ENCODE measurements around the gene DCTPP1. TPM values are rescaled to one million over a fixed set of nuclear protein-coding genes. Genes with fewer than 3 reads are reported as not detected.

Gene DCTPP1
- total and polyA plus RNA-seq, 2 of the 13 experiments (the other 11 are each of a cell fraction or from before 2014, with no cell fraction given) = 54.8 to 74.4 TPM

DNA sequence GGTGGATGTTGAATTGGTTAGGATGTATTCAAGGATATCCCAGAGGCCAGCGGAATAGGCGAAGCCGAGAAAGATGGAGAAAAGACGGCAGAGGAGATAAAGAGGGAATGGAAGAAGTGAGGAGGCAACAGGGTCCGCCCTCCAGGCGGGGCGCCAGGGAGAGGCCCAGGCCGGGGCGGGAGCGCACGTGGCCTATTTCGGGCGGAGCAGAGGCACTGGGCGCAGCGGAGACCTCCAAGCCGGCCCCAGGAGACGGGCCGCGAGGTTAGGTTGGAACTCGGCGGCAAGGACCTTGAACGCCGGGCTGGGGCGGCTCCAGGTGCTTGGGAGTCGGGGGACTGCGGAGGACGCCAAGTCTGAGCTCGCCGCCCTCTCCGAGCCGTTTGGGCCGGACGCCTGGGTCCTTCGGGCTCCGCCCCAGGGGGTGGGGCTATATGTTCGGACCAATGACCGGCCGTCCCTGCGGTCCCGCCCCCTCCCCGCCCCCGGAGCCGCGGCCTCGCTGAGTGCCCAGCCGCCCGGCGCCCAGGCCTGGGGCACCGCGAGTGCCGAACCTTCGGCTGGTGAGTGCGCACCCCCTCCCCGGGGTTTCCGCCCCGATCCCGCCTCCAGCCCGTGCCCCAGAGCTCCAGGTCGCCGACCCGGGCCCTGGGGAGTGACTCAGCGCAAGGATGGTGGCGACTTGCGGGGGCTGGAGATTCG lies 22.6 kb downstream of the DCTPP1 start, which contains the start of gene ZNF771 (continued):
- TF ChIP-seq, protein P1, sequence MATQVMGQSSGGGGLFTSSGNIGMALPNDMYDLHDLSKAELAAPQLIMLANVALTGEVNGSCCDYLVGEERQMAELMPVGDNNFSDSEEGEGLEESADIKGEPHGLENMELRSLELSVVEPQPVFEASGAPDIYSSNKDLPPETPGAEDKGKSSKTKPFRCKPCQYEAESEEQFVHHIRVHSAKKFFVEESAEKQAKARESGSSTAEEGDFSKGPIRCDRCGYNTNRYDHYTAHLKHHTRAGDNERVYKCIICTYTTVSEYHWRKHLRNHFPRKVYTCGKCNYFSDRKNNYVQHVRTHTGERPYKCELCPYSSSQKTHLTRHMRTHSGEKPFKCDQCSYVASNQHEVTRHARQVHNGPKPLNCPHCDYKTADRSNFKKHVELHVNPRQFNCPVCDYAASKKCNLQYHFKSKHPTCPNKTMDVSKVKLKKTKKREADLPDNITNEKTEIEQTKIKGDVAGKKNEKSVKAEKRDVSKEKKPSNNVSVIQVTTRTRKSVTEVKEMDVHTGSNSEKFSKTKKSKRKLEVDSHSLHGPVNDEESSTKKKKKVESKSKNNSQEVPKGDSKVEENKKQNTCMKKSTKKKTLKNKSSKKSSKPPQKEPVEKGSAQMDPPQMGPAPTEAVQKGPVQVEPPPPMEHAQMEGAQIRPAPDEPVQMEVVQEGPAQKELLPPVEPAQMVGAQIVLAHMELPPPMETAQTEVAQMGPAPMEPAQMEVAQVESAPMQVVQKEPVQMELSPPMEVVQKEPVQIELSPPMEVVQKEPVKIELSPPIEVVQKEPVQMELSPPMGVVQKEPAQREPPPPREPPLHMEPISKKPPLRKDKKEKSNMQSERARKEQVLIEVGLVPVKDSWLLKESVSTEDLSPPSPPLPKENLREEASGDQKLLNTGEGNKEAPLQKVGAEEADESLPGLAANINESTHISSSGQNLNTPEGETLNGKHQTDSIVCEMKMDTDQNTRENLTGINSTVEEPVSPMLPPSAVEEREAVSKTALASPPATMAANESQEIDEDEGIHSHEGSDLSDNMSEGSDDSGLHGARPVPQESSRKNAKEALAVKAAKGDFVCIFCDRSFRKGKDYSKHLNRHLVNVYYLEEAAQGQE (IDR thresholded peaks at IDR 0.05; ENCODE audit: borderline replicate concordance in 1 of 2, low read depth in 1 of 2, low read length in 2 of 2) = peak in 1 of 2 experiments; percentile 65; a peak in 2 of 4 replicates
- TF ChIP-seq ZNF788 (CRISPR knock-in tag; IDR thresholded peaks at IDR 0.05; ENCODE audit: borderline replicate concordance) = peak; percentile 94
- TF ChIP-seq GABPA (IDR thresholded peaks at IDR 0.05; ENCODE audit: low read depth, low read length) = no peak
- no peak for TF ChIP-seq GABPA (CRISPR knock-in tag; IDR thresholded peaks at IDR 0.05; ENCODE audit: low read depth)
- peak; percentile 74 for TF ChIP-seq ZNF331 (CRISPR knock-in tag; IDR thresholded peaks at IDR 0.05)
- TF ChIP-seq HNRNPLL (IDR thresholded peaks at IDR 0.05; ENCODE audit: low read depth, low read length, poor library complexity, severe bottlenecking) = peak; percentile 75
- TF ChIP-seq ATF7-NPFF (CRISPR knock-in tag; IDR thresholded peaks at IDR 0.05; ENCODE audit: low read depth) = peak; percentile 84
- TF ChIP-seq REPIN1 (CRISPR knock-in tag; IDR thresholded peaks at IDR 0.05; ENCODE audit: borderline replicate concordance, low read depth) = peak; percentile 90; the same call in 1 of the 2 replicates
- TF ChIP-seq RBFOX2 (IDR thresholded peaks at IDR 0.05; ENCODE audit: low read depth, low read length) = peak; percentile 97
- TF ChIP-seq SIN3A (IDR thresholded peaks at IDR 0.05; ENCODE audit: borderline replicate concordance, low read depth, low read length) = peak; percentile 97; the same call in 1 of the 2 replicates
- TF ChIP-seq ZNF562 (CRISPR knock-in tag; IDR thresholded peaks at IDR 0.05; ENCODE audit: borderline replicate concordance) = no peak
- peak; percentile 59; the same call in 1 of the 2 replicates for TF ChIP-seq SMYD3 (CRISPR knock-in tag; IDR thresholded peaks at IDR 0.05)
- TF ChIP-seq, protein P2, sequence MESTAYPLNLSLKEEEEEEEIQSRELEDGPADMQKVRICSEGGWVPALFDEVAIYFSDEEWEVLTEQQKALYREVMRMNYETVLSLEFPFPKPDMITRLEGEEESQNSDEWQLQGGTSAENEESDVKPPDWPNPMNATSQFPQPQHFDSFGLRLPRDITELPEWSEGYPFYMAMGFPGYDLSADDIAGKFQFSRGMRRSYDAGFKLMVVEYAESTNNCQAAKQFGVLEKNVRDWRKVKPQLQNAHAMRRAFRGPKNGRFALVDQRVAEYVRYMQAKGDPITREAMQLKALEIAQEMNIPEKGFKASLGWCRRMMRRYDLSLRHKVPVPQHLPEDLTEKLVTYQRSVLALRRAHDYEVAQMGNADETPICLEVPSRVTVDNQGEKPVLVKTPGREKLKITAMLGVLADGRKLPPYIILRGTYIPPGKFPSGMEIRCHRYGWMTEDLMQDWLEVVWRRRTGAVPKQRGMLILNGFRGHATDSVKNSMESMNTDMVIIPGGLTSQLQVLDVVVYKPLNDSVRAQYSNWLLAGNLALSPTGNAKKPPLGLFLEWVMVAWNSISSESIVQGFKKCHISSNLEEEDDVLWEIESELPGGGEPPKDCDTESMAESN (CRISPR knock-in tag; conservative IDR thresholded peaks at IDR 0.05) = peak; percentile 55
- no peak for TF ChIP-seq MTF1 (CRISPR knock-in tag; IDR thresholded peaks at IDR 0.05)
- TF ChIP-seq, protein P3, sequence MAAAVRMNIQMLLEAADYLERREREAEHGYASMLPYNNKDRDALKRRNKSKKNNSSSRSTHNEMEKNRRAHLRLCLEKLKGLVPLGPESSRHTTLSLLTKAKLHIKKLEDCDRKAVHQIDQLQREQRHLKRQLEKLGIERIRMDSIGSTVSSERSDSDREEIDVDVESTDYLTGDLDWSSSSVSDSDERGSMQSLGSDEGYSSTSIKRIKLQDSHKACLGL (CRISPR knock-in tag; IDR thresholded peaks at IDR 0.05) = peak; percentile 98
- TF ChIP-seq, protein P4, sequence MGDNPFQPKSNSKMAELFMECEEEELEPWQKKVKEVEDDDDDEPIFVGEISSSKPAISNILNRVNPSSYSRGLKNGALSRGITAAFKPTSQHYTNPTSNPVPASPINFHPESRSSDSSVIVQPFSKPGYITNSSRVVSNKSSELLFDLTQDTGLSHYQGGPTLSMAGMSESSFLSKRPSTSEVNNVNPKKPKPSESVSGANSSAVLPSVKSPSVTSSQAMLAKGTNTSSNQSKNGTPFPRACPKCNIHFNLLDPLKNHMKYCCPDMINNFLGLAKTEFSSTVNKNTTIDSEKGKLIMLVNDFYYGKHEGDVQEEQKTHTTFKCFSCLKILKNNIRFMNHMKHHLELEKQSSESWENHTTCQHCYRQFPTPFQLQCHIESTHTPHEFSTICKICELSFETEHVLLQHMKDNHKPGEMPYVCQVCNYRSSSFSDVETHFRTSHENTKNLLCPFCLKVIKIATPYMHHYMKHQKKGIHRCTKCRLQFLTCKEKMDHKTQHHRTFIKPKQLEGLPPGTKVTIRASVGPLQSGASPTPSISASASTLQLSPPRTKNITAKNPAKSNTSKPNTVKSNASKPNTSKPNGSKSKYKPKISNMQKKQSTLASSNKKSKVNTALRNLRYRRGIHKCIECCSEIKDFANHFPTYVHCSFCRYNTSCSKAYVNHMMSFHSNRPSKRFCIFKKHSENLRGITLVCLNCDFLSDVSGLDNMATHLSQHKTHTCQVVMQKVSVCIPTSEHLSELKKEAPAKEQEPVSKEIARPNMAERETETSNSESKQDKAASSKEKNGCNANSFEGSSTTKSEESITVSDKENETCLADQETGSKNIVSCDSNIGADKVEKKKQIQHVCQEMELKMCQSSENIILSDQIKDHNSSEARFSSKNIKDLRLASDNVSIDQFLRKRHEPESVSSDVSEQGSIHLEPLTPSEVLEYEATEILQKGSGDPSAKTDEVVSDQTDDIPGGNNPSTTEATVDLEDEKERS (CRISPR knock-in tag; IDR thresholded peaks at IDR 0.05) = peak; percentile 84; the same call in 1 of the 2 replicates
- TF ChIP-seq, protein P5, sequence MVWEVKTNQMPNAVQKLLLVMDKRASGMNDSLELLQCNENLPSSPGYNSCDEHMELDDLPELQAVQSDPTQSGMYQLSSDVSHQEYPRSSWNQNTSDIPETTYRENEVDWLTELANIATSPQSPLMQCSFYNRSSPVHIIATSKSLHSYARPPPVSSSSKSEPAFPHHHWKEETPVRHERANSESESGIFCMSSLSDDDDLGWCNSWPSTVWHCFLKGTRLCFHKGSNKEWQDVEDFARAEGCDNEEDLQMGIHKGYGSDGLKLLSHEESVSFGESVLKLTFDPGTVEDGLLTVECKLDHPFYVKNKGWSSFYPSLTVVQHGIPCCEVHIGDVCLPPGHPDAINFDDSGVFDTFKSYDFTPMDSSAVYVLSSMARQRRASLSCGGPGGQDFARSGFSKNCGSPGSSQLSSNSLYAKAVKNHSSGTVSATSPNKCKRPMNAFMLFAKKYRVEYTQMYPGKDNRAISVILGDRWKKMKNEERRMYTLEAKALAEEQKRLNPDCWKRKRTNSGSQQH (CRISPR knock-in tag; IDR thresholded peaks at IDR 0.05; ENCODE audit: low read depth) = no peak
- TF ChIP-seq ZBTB20 (CRISPR knock-in tag; IDR thresholded peaks at IDR 0.05; ENCODE audit: borderline replicate concordance, low read depth) = peak; percentile 89; the same call in 1 of the 2 replicates

All from HepG2 (cell line).